Activated CD8-positive, alpha-beta memory T cell treated with anti-CD3 and anti-CD28 coated beads, Interleukin-2, amount 50 U/mL, for 4 hours (primary cell): ENCODE measurements around the gene ST7L.

Source experiments
- DNase-seq: peaks from one replicate; pipeline ENCODE4 v3.0.0-alpha.2; 2020

Gene ST7L

DNA sequence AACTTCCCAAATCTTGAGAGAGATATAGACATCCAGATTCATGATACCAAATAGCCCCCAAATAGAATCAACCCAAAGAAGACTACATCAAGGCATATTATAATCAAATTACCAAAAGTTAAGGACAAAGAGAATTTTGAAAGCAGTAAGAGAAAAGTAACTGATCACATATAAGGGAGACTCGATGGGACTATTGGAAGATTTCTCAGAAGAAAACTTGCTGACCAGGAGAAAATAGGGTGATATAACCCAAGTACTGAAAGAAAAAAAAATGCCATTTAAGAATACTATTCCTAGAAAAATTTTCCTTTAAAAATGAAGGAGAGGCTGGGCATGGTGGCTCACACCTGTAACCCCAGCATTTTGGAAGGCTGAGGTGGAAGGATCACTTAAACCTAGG lies 140.6 kb downstream of the ST7L start:
- no peak for DNase-seq

DNA sequence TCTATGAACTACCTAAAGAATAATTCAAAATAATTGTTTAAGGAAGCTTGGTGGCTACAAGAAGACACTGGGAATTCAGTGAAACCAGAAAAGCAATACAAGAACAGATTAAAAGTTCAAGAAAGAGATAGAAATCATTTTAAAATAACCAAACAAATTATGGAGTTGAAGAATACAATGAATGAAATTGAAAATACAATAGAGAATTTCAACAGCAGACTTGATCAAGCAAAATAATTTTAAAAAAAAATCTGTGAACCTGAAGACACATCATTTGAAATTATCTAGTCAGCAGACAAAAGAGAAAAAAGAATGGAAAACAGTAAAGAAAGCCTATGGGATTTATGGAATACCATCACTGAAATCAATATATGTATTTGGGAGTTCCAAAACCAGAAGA lies 141.4 kb downstream of the ST7L start:
- DNase-seq, result no peak
